ENCODE measurements around the gene CWC22. TPM values are rescaled to one million over a fixed set of nuclear protein-coding genes. Genes with fewer than 3 reads are reported as not detected.
A peak's percentile ranks its signal among the peaks of the same experiment; 100 is the strongest.

The CWC22 gene
- total RNA-seq, 1 donor: 17.3 TPM

DNA sequence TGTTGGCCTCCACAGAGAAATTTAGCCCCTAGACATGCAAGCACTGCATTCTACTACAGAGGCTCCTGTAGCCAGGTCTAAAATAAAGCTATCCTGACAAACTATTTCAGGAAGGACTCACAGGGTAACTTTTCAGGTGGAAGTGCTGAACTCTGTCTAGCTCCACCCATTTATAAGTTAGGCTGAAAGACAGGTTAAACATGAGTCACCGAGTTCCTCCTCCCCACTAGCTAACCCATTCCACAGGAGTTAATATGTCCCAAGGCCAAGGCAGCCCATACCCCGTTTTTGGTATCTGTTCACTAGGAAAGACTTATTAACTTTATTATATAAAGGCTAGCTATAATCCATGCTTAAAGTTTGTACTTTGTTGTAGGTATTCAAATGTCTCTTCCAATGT is 3.5 kb downstream of the CWC22 start:
- no peak for DNase-seq (ENCODE audit: low read depth)
- no peak overlapping the region for H3K4me3 ChIP-seq (ENCODE audit: low read depth, low read length)
- no peak for TF ChIP-seq CTCF (IDR thresholded peaks at IDR 0.05; ENCODE audit: insufficient read depth, low read depth, low read length)

GRCh38 chr2:180003073-180003472 is 4.0 kb downstream of the CWC22 start:
- TF ChIP-seq CTCF (IDR thresholded peaks at IDR 0.05; ENCODE audit: insufficient read depth, low read depth, low read length): no peak
- no peak for DNase-seq (ENCODE audit: low read depth)
- H3K4me3 ChIP-seq (ENCODE audit: low read depth, low read length): no peak overlapping the region

DNA sequence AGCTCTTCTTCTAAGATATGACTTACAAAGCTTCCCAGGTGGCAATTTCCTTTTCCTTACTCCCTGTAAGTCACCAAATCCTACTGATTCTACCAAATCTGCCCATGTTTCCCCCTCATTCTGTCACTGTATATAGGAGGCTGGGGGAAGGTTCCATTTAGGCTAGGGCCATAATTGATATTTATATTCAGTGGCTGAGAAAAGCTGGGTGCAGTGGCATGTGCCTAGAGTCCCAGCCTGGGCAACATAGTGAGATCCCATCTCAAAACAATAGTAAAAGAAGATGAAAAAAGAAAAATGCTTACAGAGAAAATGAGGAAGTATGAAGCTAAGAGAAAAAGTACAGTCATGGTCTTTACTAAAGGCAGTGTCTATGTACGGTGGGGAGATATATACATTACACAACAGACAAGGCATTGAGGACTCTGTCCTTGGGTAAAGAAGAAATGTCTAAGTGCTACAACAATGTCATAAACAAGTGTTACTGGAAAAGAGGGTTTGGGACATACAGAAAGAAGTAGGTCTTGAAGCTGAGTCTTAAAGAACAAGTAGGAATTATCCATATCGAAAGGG is 4.8 kb downstream of the CWC22 start:
- H3K4me3 ChIP-seq (ENCODE audit: low read depth, low read length): no peak overlapping the region
- no peak for TF ChIP-seq CTCF (IDR thresholded peaks at IDR 0.05; ENCODE audit: insufficient read depth, low read depth, low read length)
- no peak for DNase-seq (ENCODE audit: low read depth)

DNA sequence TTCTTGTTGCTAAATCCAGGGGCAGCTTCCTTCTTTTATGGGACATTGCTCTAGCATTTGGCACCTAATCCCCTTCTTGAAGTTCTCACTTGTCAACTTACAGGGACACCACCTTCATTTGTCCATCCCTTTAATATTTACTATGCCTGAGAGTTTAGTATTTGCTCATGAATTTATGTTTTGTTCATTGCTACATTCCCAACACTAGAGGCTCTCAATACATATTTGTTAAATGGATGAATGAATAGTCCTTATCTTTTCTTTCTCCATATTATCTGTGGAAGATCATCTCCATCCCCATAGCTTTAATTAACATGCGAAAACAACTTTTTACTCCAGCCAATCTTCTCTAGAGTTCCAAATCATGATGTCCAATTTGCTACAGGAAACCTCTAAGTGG is 5.4 kb downstream of the CWC22 start:
- no peak for DNase-seq (ENCODE audit: low read depth)
- H3K4me3 ChIP-seq (ENCODE audit: low read depth, low read length): no peak overlapping the region
- peak; percentile 24 for TF ChIP-seq CTCF (IDR thresholded peaks at IDR 0.05; ENCODE audit: insufficient read depth, low read depth, low read length)

DNA sequence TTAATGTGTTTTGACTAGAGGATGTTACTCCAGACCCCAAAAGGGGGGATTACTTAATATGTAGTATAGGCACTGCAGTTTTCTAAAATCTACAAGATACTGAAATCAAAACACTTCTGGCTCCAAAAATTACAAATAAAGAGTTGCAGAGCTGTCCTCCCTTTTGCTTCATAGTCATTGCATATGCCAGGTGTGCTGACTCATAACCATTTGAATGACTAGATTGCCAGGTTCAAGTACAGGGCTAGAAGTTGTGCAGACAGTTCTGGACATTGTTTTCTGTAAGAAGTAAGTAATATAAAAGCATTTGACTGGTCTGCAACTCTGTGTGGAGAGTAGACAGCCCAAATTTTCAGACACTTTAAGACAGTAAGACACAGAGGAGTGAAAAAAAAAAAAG is 6.7 kb downstream of the CWC22 start:
- DNase-seq (ENCODE audit: low read depth): peak; percentile 28
- TF ChIP-seq CTCF (IDR thresholded peaks at IDR 0.05; ENCODE audit: insufficient read depth, low read depth, low read length): no peak
- no peak overlapping the region for H3K4me3 ChIP-seq (ENCODE audit: low read depth, low read length)

GRCh38 chr2:179999000-179999399 is 8.1 kb downstream of the CWC22 start:
- no peak overlapping the region for H3K4me3 ChIP-seq (ENCODE audit: low read depth, low read length)
- no peak for DNase-seq (ENCODE audit: low read depth)
- TF ChIP-seq CTCF (IDR thresholded peaks at IDR 0.05; ENCODE audit: insufficient read depth, low read depth, low read length): no peak

All from fibroblast of villous mesenchyme (primary cell).